Hepatocyte (in vitro differentiated cells): ENCODE data around the gene DGKG.

ENCODE experiments used
- EZH2 ChIP-seq: fragments of 200-600 bp; sonication (generic); IDR thresholded peaks from 2 replicates; pipeline ENCODE4 v1.6.1; 2016; ENCODE audit warnings: antibody characterized with exemption, mild to moderate bottlenecking, borderline replicate concordance
- TF ChIP-seq, protein P1 (sequence below): fragments of 200-600 bp; sonication (generic); IDR thresholded peaks from 2 replicates; pipeline ENCODE4 v1.5.1; 2016; ENCODE audit warnings: antibody characterized with exemption, mild to moderate bottlenecking; ENCODE audit not compliant: poor library complexity

DNA sequence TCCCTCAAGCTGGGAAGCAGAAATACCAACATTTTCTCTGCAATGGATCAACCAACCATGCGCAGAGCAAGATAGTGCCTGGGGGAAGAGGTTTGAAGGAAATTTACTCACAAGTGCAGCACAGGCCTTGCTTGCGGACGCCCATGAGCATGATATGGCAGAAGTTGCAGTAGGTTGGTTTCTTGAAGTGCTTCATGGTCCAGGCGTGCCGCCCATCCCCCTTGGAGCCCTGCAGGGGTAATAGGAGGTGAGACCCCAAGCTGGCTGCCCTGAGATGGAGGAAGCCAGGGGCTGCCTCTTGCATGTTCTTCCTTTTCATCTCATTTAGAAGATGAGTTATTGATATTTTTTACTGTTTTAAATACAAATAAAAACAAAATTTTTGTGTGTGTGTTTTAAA is 86.6 kb downstream of the DGKG start:
- TF ChIP-seq EZH2: no peak
- TF ChIP-seq, protein P1, sequence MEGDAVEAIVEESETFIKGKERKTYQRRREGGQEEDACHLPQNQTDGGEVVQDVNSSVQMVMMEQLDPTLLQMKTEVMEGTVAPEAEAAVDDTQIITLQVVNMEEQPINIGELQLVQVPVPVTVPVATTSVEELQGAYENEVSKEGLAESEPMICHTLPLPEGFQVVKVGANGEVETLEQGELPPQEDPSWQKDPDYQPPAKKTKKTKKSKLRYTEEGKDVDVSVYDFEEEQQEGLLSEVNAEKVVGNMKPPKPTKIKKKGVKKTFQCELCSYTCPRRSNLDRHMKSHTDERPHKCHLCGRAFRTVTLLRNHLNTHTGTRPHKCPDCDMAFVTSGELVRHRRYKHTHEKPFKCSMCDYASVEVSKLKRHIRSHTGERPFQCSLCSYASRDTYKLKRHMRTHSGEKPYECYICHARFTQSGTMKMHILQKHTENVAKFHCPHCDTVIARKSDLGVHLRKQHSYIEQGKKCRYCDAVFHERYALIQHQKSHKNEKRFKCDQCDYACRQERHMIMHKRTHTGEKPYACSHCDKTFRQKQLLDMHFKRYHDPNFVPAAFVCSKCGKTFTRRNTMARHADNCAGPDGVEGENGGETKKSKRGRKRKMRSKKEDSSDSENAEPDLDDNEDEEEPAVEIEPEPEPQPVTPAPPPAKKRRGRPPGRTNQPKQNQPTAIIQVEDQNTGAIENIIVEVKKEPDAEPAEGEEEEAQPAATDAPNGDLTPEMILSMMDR: no peak
